Neural cell (in vitro differentiated cells): ENCODE results near the gene FBXO24. TPM values are rescaled to one million over a fixed set of nuclear protein-coding genes. Genes with fewer than 3 reads are reported as not detected.

ENCODE experiments used
- H2AFZ ChIP-seq: fragments of 200-600, 300-800 bp; sonication (generic), shearing (Covaris generic); 2 replicates; pipeline ENCODE4 v1.6.0; 2014; ENCODE audit warnings: low read depth, mild to moderate bottlenecking, antibody characterized with exemption, low read length, moderate library complexity
- H3F3A ChIP-seq: fragments of 200-600 bp; shearing (Covaris generic); 2 replicates; pipeline ENCODE4 v1.6.1; 2016; ENCODE audit warnings: mild to moderate bottlenecking, moderate library complexity, mixed read lengths, antibody characterized with exemption, low read length; ENCODE audit not compliant: insufficient read depth, poor library complexity, severe bottlenecking
- H3K27ac ChIP-seq: fragments of 200-600, 300-800 bp; sonication (generic), shearing (Covaris generic); 2 replicates; pipeline ENCODE4 v1.5.1; 2014; ENCODE audit warnings: mild to moderate bottlenecking, low read length, moderate library complexity
- H3K27me3 ChIP-seq: fragments of 300-800, 200-600 bp; sonication (generic), shearing (Covaris generic); 2 replicates; pipeline ENCODE4 v1.6.0; 2014; ENCODE audit warnings: mild to moderate bottlenecking, low read depth, low read length, moderate library complexity; ENCODE audit not compliant: insufficient read depth
- H3K36me3 ChIP-seq: fragments of 300-800, 200-600 bp; sonication (generic), shearing (Covaris generic); 2 replicates; pipeline ENCODE4 v1.5.1; 2014; ENCODE audit warnings: mild to moderate bottlenecking, antibody characterized with exemption, low read length, moderate library complexity; ENCODE audit not compliant: insufficient read depth
- H3K4me2 ChIP-seq: fragments of 300-800, 200-600 bp; sonication (generic), shearing (Covaris generic); 2 replicates; pipeline ENCODE4 v1.6.0; 2014; ENCODE audit warnings: mild to moderate bottlenecking, low read length
- H3K4me3 ChIP-seq: fragments of 300-800, 200-600 bp; sonication (generic), shearing (Covaris generic); 2 replicates; pipeline ENCODE4 v1.5.1; 2014; ENCODE audit warnings: mild to moderate bottlenecking, low read length, moderate library complexity
- H3K79me2 ChIP-seq: fragments of 200-600 bp; shearing (Covaris generic); replicated peaks from 2 replicates; pipeline ENCODE4 v1.6.0; 2014; ENCODE audit warnings: mild to moderate bottlenecking, low read length, moderate library complexity; ENCODE audit not compliant: insufficient read depth
- H3K9ac ChIP-seq: fragments of 300-800, 200-600 bp; sonication (generic), shearing (Covaris generic); 2 replicates; pipeline ENCODE4 v1.6.1; 2016; ENCODE audit warnings: mild to moderate bottlenecking, low read length, mixed read lengths
- H3K9me2 ChIP-seq: fragments of 200-600 bp; shearing (Covaris generic); 2 replicates; pipeline ENCODE4 v1.6.1; 2016; ENCODE audit warnings: mild to moderate bottlenecking, low read length, mixed read lengths; ENCODE audit not compliant: insufficient read depth
- H3K9me3 ChIP-seq: fragments of 200-600, 300-800 bp; sonication (generic), shearing (Covaris generic); 2 replicates; pipeline ENCODE4 v1.6.1; 2016; ENCODE audit warnings: mild to moderate bottlenecking, mixed run types, low read length, moderate library complexity, mixed read lengths
- H4K20me1 ChIP-seq: fragments of 200-600 bp; shearing (Covaris generic); 2 replicates; pipeline ENCODE4 v1.6.1; 2016; ENCODE audit warnings: mild to moderate bottlenecking, mixed run types; ENCODE audit not compliant: insufficient read depth
- CTCF ChIP-seq: fragments of 450-650 bp; IDR thresholded peaks from 2 replicates; pipeline ENCODE4 v1.5.1; 2014; ENCODE audit warnings: antibody characterized with exemption, mild to moderate bottlenecking, moderate library complexity; ENCODE audit not compliant: poor library complexity, severe bottlenecking
- EP300 ChIP-seq: fragments of 450-650 bp; conservative IDR thresholded peaks from 2 replicates; pipeline ENCODE4 v1.6.1; 2014; ENCODE audit warnings: antibody characterized with exemption, mild to moderate bottlenecking, moderate library complexity; ENCODE audit not compliant: poor library complexity, severe bottlenecking
- EZH2 ChIP-seq: fragments of 200-600, 300-800 bp; shearing (Covaris generic), sonication (generic); IDR thresholded peaks from 2 replicates; pipeline ENCODE4 v1.6.1; 2014; ENCODE audit warnings: antibody characterized with exemption, low read length, borderline replicate concordance, mild to moderate bottlenecking; ENCODE audit not compliant: insufficient read depth, poor library complexity, severe bottlenecking
- MXI1 ChIP-seq: fragments of 450-650 bp; conservative IDR thresholded peaks from 2 replicates; pipeline ENCODE4 v1.6.1; 2014; ENCODE audit warnings: antibody characterized with exemption, mild to moderate bottlenecking; ENCODE audit not compliant: poor library complexity, severe bottlenecking
- POLR2AphosphoS5 ChIP-seq: IDR thresholded peaks from 2 replicates; pipeline ENCODE4 v1.6.1; 2012
- REST ChIP-seq: IDR thresholded peaks from 2 replicates; pipeline ENCODE4 v1.6.1; 2012; ENCODE audit warnings: borderline replicate concordance
- SMC3 ChIP-seq: fragments of 450-650 bp; conservative IDR thresholded peaks from 2 replicates; pipeline ENCODE4 v1.6.1; 2014; ENCODE audit warnings: antibody characterized with exemption, mild to moderate bottlenecking, moderate library complexity; ENCODE audit not compliant: poor library complexity
- TAF1 ChIP-seq: IDR thresholded peaks from 2 replicates; pipeline ENCODE4 v1.6.1; 2012; ENCODE audit warnings: low read depth
- polyA plus RNA-seq: library from polyadenylated mRNA; depleted of rRNA; stranded (reverse); fragments of >200 nt; gene quantifications from 2 replicates; pipeline ENCODE4 v1.2.3, GENCODE V29; 2014

FBXO24 gene
- polyA plus RNA-seq, 1 donor from 2014 or later: 0.52 TPM

GRCh38 chr7:100602889-100603725 lies 17.0 kb downstream of the FBXO24 start:
- H4K20me1 ChIP-seq: no peaks in the 10 kb centered on the region
- H3K9me3 ChIP-seq: no peaks in the 10 kb centered on the region
- peak overlapping the region; percentile 29 for H3K9ac ChIP-seq
- no peak overlapping the region for H3K4me2 ChIP-seq
- H3K27ac ChIP-seq: no peak overlapping the region
- H3K9me2 ChIP-seq: no peaks in the 10 kb centered on the region
- H3K27me3 ChIP-seq: peaks cover 34% of the 10 kb centered on the region
- H3K36me3 ChIP-seq: no peaks in the 10 kb centered on the region
- H3K79me2 ChIP-seq: no peaks in the 10 kb centered on the region
- H2AFZ ChIP-seq: no peak overlapping the region
- TF ChIP-seq EZH2 (no peak), SMC3 (no peak)
- no peaks in the 10 kb centered on the region for H3F3A ChIP-seq
- H3K4me3 ChIP-seq: peak overlapping the region; percentile 57

GRCh38 chr7:100603726-100604027 lies 17.5 kb downstream of the FBXO24 start:
- Histone ChIP-seq H3K4me3 (peak overlapping the region; percentile 57), H3K27ac (no peak overlapping the region), H3K9me3 (no peaks in the 10 kb centered on the region), H3K9ac (peak overlapping the region; percentile 29), H3K9me2 (no peaks in the 10 kb centered on the region), H3F3A (no peaks in the 10 kb centered on the region), H3K79me2 (no peaks in the 10 kb centered on the region), H3K27me3 (peaks cover 34% of the 10 kb centered on the region), H2AFZ (no peak overlapping the region), H3K36me3 (no peaks in the 10 kb centered on the region), H4K20me1 (no peaks in the 10 kb centered on the region), H3K4me2 (no peak overlapping the region)
- no peak for TF ChIP-seq POLR2AphosphoS5
- TF ChIP-seq REST: no peak
- no peak for TF ChIP-seq SMC3

GRCh38 chr7:100604028-100604975 lies 18.2 kb downstream of the FBXO24 start:
- H3K4me2 ChIP-seq: no peak overlapping the region
- H3K27me3 ChIP-seq: peaks cover 34% of the 10 kb centered on the region
- peak overlapping the region; percentile 29 for H3K9ac ChIP-seq
- H4K20me1 ChIP-seq: no peaks in the 10 kb centered on the region
- H3K9me3 ChIP-seq: no peaks in the 10 kb centered on the region
- H3K36me3 ChIP-seq: no peaks in the 10 kb centered on the region
- no peak overlapping the region for H2AFZ ChIP-seq
- peak overlapping the region; percentile 57 for H3K4me3 ChIP-seq
- TF ChIP-seq CTCF (peak; percentile 47), POLR2AphosphoS5 (no peak), EZH2 (no peak), MXI1 (no peak), SMC3 (no peak), EP300 (no peak), TAF1 (no peak)
- no peaks in the 10 kb centered on the region for H3K9me2 ChIP-seq
- no peak overlapping the region for H3K27ac ChIP-seq
- no peaks in the 10 kb centered on the region for H3F3A ChIP-seq
- no peaks in the 10 kb centered on the region for H3K79me2 ChIP-seq
